Mesothelial cell of epicardium (in vitro differentiated cells): ENCODE measurements around the gene HOXA5. TPM values are rescaled to one million over a fixed set of nuclear protein-coding genes. Genes with fewer than 3 reads are reported as not detected.

Experiments used
- DNase-seq, 2 experiments: peaks; one replicate each; pipeline ENCODE4 v3.0.0; 2021; ENCODE audit warnings: low spot score in 2 of 2; ENCODE audit not compliant: unreplicated experiment in 2 of 2
- H3K27ac Mint-ChIP-seq: 2 replicates; pipeline ENCODE4 v1.8.0; 2021; ENCODE audit warnings: mixed read lengths
- H3K27me3 Mint-ChIP-seq: 2 replicates; pipeline ENCODE4 v1.8.0; 2021; ENCODE audit warnings: low read depth, mixed read lengths
- H3K36me3 Mint-ChIP-seq: 2 replicates; pipeline ENCODE4 v1.8.0; 2021; ENCODE audit warnings: mixed read lengths
- H3K4me1 Mint-ChIP-seq: 2 replicates; pipeline ENCODE4 v1.8.0; 2021; ENCODE audit warnings: mixed read lengths
- H3K4me3 Mint-ChIP-seq: 2 replicates; pipeline ENCODE4 v1.8.0; 2021; ENCODE audit warnings: mild to moderate bottlenecking, moderate library complexity, mixed read lengths
- H3K9me3 Mint-ChIP-seq: 2 replicates; pipeline ENCODE4 v1.8.0; 2021; ENCODE audit warnings: mixed read lengths
- CTCF ChIP-seq: fragments of 200-600 bp; sonication (generic); IDR thresholded peaks from one replicate; pipeline ENCODE4 v1.5.0; 2021; ENCODE audit warnings: antibody characterized with exemption; ENCODE audit not compliant: unreplicated experiment
- total RNA-seq: library from RNA; stranded (reverse); gene quantifications from 3 replicates; pipeline ENCODE4 v1.2.1, GENCODE V29; 2021

Gene HOXA5
- total RNA-seq, 1 donor from 2014 or later: 133 TPM

GRCh38 chr7:27186668-27187474, 43.4 kb upstream of the HOXA5 start:
- Mint-ChIP-seq H3K27ac (peak overlapping the region; percentile 95), H3K27me3 (peaks cover 99% of the 10 kb centered on the region), H3K4me1 (peaks cover 57% of the 10 kb centered on the region), H3K9me3 (no peaks in the 10 kb centered on the region), H3K4me3 (peak overlapping the region; percentile 73), H3K36me3 (no peaks in the 10 kb centered on the region)
- no peak for TF ChIP-seq CTCF
- DNase-seq: no peak

- peaks cover 56% of the 10 kb centered on the region for H3K4me1 Mint-ChIP-seq
- H3K9me3 Mint-ChIP-seq: no peaks in the 10 kb centered on the region
- DNase-seq: peak in 1 of 2 experiments; percentile 46
- H3K36me3 Mint-ChIP-seq: no peaks in the 10 kb centered on the region
- peak overlapping the region; percentile 93 for H3K27ac Mint-ChIP-seq
- no peak for TF ChIP-seq CTCF
- peaks cover 99% of the 10 kb centered on the region for H3K27me3 Mint-ChIP-seq
- peak overlapping the region; percentile 73 for H3K4me3 Mint-ChIP-seq
Measured at GRCh38 chr7:27185854-27186667, 42.6 kb upstream of the HOXA5 start.

DNA sequence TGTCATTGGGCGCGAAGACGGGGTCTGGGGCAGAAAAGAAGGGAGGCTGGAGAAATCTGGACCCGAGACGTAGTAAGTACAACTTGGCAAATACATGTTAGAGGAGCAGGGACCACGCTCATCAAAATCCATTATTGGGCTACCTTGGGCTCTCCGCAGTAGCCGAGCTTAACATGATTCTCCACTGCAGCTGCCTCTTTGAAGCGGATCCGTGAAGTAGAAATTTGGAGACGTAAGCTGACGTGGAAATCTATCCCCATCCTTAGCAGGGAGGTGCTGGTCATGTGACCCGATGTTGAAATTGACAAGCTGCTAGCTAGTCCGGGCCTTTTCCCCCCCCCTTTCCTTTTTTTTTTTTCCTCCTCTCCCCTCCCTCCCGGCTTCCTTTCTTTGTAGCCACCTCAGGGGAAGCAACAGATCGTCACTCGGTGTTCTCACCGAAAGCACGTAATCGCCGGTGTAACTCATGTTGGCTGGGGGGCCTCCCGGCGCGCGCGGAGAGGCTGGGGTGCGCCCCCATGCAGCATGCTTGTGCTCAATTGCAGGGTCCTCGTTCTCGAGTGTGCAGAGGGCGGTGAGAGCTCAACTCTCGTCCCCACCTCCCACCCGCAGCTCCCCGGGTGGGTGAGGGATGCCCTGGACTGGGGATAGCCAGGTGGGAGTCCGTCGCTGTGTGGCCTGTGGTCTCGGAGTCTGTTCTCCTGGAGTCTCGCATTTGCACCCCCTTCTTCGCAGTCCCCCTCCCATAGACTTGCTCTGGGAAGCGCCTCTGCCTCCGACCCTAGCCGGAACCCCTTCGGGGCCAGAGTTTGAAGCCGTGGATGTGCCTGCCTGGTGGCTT, 41.8 kb upstream of the HOXA5 start, which contains the start of gene HOXA11:
HOXA11 (minus strand) TSS at position 220 of the 841 bp plus-strand sequence; CDS start at position 132, 88 bp downstream.
- Mint-ChIP-seq H3K36me3 (no peaks in the 10 kb centered on the region), H3K4me1 (peaks cover 54% of the 10 kb centered on the region), H3K27me3 (peaks cover 99% of the 10 kb centered on the region), H3K4me3 (peak within 1 kb of the TSS; percentile 73), H3K9me3 (no peaks in the 10 kb centered on the region), H3K27ac (peak within 1 kb of the TSS; percentile 93)
- peak in 1 of 2 experiments; percentile 39 for DNase-seq
- no peak for TF ChIP-seq CTCF

DNA sequence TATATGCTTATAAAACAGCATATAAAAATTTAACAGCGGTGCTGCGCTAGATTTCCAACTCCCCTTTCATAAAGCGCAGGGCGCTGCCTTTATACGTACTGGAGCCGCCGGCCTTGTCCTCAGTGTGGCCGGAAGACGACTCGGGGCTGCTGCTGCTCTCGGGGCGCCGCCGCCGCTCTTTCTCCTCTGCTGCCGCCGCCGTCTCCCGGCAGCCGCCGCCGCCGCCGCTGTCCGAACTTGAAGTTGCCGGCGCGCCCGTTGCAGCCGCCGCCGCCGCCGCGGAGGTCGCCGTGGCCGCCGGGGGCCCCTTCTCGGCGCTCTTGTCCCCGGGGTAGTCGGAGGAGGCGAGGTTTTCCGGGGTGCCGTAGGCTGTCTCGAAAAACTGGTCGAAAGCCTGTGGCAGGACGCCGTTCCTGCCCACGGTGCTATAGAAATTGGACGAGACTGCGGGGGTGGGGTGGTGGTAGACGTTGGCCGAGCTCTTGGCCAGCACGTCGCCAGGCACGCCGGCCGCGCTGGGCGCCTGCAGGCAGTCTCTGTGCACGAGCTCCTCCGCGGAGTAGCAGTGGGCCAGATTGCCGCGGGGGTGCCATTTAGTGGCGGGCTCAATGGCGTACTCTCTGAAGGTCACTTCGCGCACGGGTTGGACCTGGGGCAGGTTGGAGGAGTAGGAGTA, 41.0 kb upstream of the HOXA5 start:
- Mint-ChIP-seq H3K4me3 (peak overlapping the region; percentile 73), H3K9me3 (no peaks in the 10 kb centered on the region), H3K4me1 (peaks cover 51% of the 10 kb centered on the region), H3K27ac (peak overlapping the region; percentile 93), H3K36me3 (no peaks in the 10 kb centered on the region), H3K27me3 (peaks cover 99% of the 10 kb centered on the region)
- no peak for TF ChIP-seq CTCF
- peak in 1 of 2 experiments; percentile 58 for DNase-seq
